Anterior cingulate cortex (tissue), 58 donors: ENCODE data around the gene STMN3.
A peak's percentile ranks its signal among the peaks of the same experiment; 100 is the strongest.

Experiments used
- DNase-seq, 58 donors: peaks; one replicate each; lab custom pipeline; 2025; lab: John Stamatoyannopoulos, UW

Gene STMN3

GRCh38 chr20:63596423-63596822 lies 56.8 kb downstream of the STMN3 start:
- no peak for DNase-seq

- no peak for DNase-seq
These were observed 57.7 kb downstream of the STMN3 start for GRCh38 chr20:63595416-63596127.

GRCh38 chr20:63594043-63594561 lies 59.1 kb downstream of the STMN3 start:
- DNase-seq, result no peak

- peak in 9 of 58 donors; percentile 7 to 46 (median 17) for DNase-seq
These were observed 60.6 kb downstream of the STMN3 start for GRCh38 chr20:63592661-63593060.

- DNase-seq, result no peak
These were observed 61.4 kb downstream of the STMN3 start for GRCh38 chr20:63591786-63592355.

- DNase-seq, result no peak
These were observed 62.1 kb downstream of the STMN3 start for GRCh38 chr20:63591147-63591533.

GRCh38 chr20:63590218-63591146 lies 62.7 kb downstream of the STMN3 start:
- DNase-seq, result no peak
